Activated B cell treated with CpG ODN at 0.5 μM for 24 hours (primary cell): ENCODE measurements around the gene FRMD5. TPM values are rescaled to one million over a fixed set of nuclear protein-coding genes. Genes with fewer than 3 reads are reported as not detected.

Source experiments
- ATAC-seq: fragments of 200-7000 bp; cut with Tn5 transposase; one replicate; pipeline ENCODE4 v1.10.0; 2021; ENCODE audit warnings: low read depth, mild to moderate bottlenecking, moderate library complexity
- CTCF ChIA-PET: fragments of 350-600 bp; sonication (Branson Sonifier 250); formaldehyde crosslinking; loops from one replicate; lab custom pipeline; 2021; ENCODE audit warnings: antibody characterized with exemption; lab: Charles Lee
- POLR2A ChIA-PET: fragments of 350-600 bp; sonication (Branson Sonifier 250); formaldehyde crosslinking; loops from one replicate; lab custom pipeline; 2021; ENCODE audit warnings: antibody characterized with exemption; lab: Charles Lee
- DNase-seq: peaks from one replicate; pipeline ENCODE4 v3.0.0; 2022
- H3K27ac Mint-ChIP-seq: one replicate; pipeline ENCODE4 v1.8.0; 2020; ENCODE audit warnings: mixed read lengths
- H3K27me3 Mint-ChIP-seq: one replicate; pipeline ENCODE4 v1.8.0; 2021; ENCODE audit warnings: mixed read lengths
- H3K36me3 Mint-ChIP-seq: one replicate; pipeline ENCODE4 v1.8.0; 2021; ENCODE audit warnings: low read depth, mixed read lengths
- H3K4me1 Mint-ChIP-seq: one replicate; pipeline ENCODE4 v1.8.0; 2021; ENCODE audit warnings: mixed read lengths
- H3K4me3 Mint-ChIP-seq: one replicate; pipeline ENCODE4 v1.8.0; 2020; ENCODE audit warnings: mild to moderate bottlenecking, mixed read lengths
- H3K9me3 Mint-ChIP-seq: one replicate; pipeline ENCODE4 v1.8.0; 2020; ENCODE audit warnings: mixed read lengths
- CTCF ChIP-seq: fragments of 200-600 bp; IDR thresholded peaks from one replicate; pipeline ENCODE4 v1.8.0; 2022; ENCODE audit warnings: antibody characterized with exemption, mild to moderate bottlenecking
- intact Hi-C: fragments of 100-400 bp; cut with micrococcal nuclease; formaldehyde crosslinking; loops from one replicate; pipeline ENCODE4 v1.15.1; 2024
- total RNA-seq: library from RNA; stranded (reverse); gene quantifications from 2 replicates; pipeline ENCODE4 v1.2.3, GENCODE V29; 2022

Gene FRMD5
- total RNA-seq, 1 donor from 2014 or later = 0.53 TPM

- Mint-ChIP-seq H3K27ac (no peak overlapping the region), H3K27me3 (no peaks in the 10 kb centered on the region), H3K36me3 (no peaks in the 10 kb centered on the region), H3K4me1 (peaks cover 6% of the 10 kb centered on the region), H3K9me3 (no peaks in the 10 kb centered on the region), H3K4me3 (no peak overlapping the region)
- DNase-seq (no peak), ATAC-seq (no peak)
- CTCF ChIA-PET = no interaction called here
- POLR2A ChIA-PET = no interaction called here
- intact Hi-C loops = no loop called here
- TF ChIP-seq CTCF = no peak
Measured at GRCh38 chr15:43900996-43901395, 294.1 kb downstream of the FRMD5 start.

DNA sequence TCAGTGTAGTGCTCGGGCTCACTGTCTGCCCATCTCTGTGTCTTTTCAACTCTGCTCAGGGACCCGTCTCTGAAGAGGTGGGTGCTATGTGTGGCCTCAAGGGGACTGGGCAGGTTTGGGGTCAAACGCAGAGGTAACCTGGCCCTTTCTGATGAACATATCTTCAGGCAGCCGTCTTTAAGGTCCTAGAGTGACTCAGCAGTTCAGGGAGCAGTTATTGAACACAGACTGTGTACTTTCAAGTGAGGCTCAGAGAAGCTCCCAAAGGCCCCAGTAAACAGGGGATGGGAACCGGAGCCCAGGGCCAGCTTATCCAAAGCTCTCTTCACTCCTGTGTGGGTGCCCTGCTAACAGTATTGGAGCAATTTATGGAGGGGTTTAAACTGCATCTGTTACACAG is 295.1 kb downstream of the FRMD5 start:
- DNase-seq = no peak
- Mint-ChIP-seq H3K9me3 (no peaks in the 10 kb centered on the region), H3K4me3 (no peak overlapping the region), H3K27ac (no peak overlapping the region), H3K27me3 (no peaks in the 10 kb centered on the region), H3K4me1 (peaks cover 6% of the 10 kb centered on the region), H3K36me3 (no peaks in the 10 kb centered on the region)
- ChIA-PET CTCF (no interaction called here), POLR2A (no interaction called here)
- ATAC-seq = no peak
- TF ChIP-seq CTCF = no peak
- intact Hi-C loops = no loop called here

DNA sequence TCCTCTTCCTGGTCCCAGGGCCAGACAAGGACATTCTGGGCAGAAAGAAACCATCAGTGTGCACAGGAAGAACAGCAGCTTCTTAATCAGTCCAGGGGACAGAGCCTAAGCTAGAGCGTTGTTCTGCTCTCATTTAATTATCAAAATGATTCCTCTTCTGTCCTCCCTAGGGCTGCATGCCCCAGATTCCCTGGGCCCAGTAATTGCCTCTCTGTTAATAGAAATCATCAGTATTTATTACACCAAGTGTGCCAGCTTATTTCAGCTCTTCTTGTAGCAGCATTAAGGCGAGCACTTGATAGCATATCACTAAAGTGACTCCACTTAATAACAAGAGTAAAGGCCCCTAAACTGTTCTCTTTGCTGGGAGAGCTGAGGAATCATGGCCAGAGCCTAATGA is 296.2 kb downstream of the FRMD5 start:
- DNase-seq = no peak
- Mint-ChIP-seq H3K27ac (no peak overlapping the region), H3K4me1 (peaks cover 2% of the 10 kb centered on the region), H3K27me3 (no peaks in the 10 kb centered on the region), H3K9me3 (no peaks in the 10 kb centered on the region), H3K36me3 (no peaks in the 10 kb centered on the region), H3K4me3 (no peak overlapping the region)
- ATAC-seq = no peak
- intact Hi-C loops = no loop called here
- ChIA-PET POLR2A (no interaction called here), CTCF (no interaction called here)
- TF ChIP-seq CTCF = no peak

- H3K27ac Mint-ChIP-seq = no peak overlapping the region
- no peaks in the 10 kb centered on the region for H3K27me3 Mint-ChIP-seq
- H3K4me1 Mint-ChIP-seq = no peaks in the 10 kb centered on the region
- ChIA-PET POLR2A (no interaction called here), CTCF (interaction anchor here (0.7 kb wide), 1 partner anchor 15 kb away, joined by 3 read pairs; no protein-coding TSS in a partner anchor)
- ATAC-seq (no peak), DNase-seq (no peak)
- TF ChIP-seq CTCF = no peak
- no peaks in the 10 kb centered on the region for H3K36me3 Mint-ChIP-seq
- intact Hi-C loops = no loop called here
- no peak overlapping the region for H3K4me3 Mint-ChIP-seq
- no peaks in the 10 kb centered on the region for H3K9me3 Mint-ChIP-seq
Measured at GRCh38 chr15:43896543-43896942, 298.5 kb downstream of the FRMD5 start.

GRCh38 chr15:43895586-43895985 is 299.5 kb downstream of the FRMD5 start:
- TF ChIP-seq CTCF = no peak
- Mint-ChIP-seq H3K27ac (no peak overlapping the region), H3K36me3 (no peaks in the 10 kb centered on the region), H3K4me1 (no peaks in the 10 kb centered on the region), H3K27me3 (no peaks in the 10 kb centered on the region), H3K9me3 (no peaks in the 10 kb centered on the region), H3K4me3 (no peak overlapping the region)
- ATAC-seq (no peak), DNase-seq (no peak)
- POLR2A ChIA-PET = no interaction called here
- CTCF ChIA-PET = interaction anchor here (1.7 kb wide), 1 partner anchor 14 kb away, joined by 4 read pairs; no protein-coding TSS in a partner anchor
- intact Hi-C loops = no loop called here
